Uterus (tissue), 4 donors: ENCODE data around the gene PDZD8. TPM values are rescaled to one million over a fixed set of nuclear protein-coding genes. Genes with fewer than 3 reads are reported as not detected.
"Not testable (repeated sequence)": the region's sequence is repeated elsewhere in the genome, so short reads cannot be mapped to it uniquely, and the experiment has no call there.

Experiments
- DNase-seq, 2 donors: peaks; one replicate each; pipeline ENCODE4 v3.0.0-alpha.2; 2019 to 2020
- H3K27ac ChIP-seq, 2 donors: fragments of 200-600 bp; sonication (generic); 1 replicate in 1 of 2; 2 replicates in 1 of 2; pipeline ENCODE4 v1.5.1; 2016 to 2018
- H3K27me3 ChIP-seq, 2 donors: fragments of 200-600 bp; sonication (generic); one replicate each; pipeline ENCODE4 v1.5.1; 2018 to 2019; ENCODE audit warnings: control low read depth in 1 of 2
- H3K36me3 ChIP-seq, 2 donors: fragments of 200-600 bp; sonication (generic); one replicate each; pipeline ENCODE4 v1.5.1; 2019; ENCODE audit warnings: control low read depth in 1 of 2
- H3K4me1 ChIP-seq, 2 donors: fragments of 200-600 bp; sonication (generic); one replicate each; pipeline ENCODE4 v1.5.1; 2018 to 2019; ENCODE audit warnings: control low read depth in 1 of 2
- H3K4me3 ChIP-seq, 2 donors: fragments of 200-600 bp; sonication (generic); 1 replicate in 1 of 2; 2 replicates in 1 of 2; pipeline ENCODE4 v1.5.1; 2018 to 2019; ENCODE audit warnings: mild to moderate bottlenecking in 1 of 2
- H3K9me3 ChIP-seq, 2 donors: fragments of 200-600 bp; sonication (generic); one replicate each; pipeline ENCODE4 v1.5.1; 2019; ENCODE audit warnings: control low read depth in 1 of 2
- POLR2A ChIP-seq, 2 donors: fragments of 450-650 bp; IDR thresholded peaks; one replicate each; pipeline ENCODE4 v1.6.1; 2016; ENCODE audit warnings: antibody characterized with exemption in 2 of 2, mild to moderate bottlenecking in 1 of 2, moderate library complexity in 1 of 2
- intact Hi-C: fragments of 100-400 bp; cut with DNase I; formaldehyde crosslinking; loops from one replicate; pipeline ENCODE4 v1.15.1; 2023; ENCODE audit warnings: low total_unique reads
- total RNA-seq, 4 donors: library from RNA; depleted of rRNA in 3 of 4; stranded (reverse); fragments of >200 nt in 3 of 4; gene quantifications; one replicate each; pipeline versions ENCODE4 v1.1.0 to v1.2.4, GENCODE V29; 2014 to 2023
- TF ChIP-seq, protein P1 (sequence below), 4 experiments: fragments of 200-600 bp in 2 of 4; fragments of 450-650 bp in 2 of 4; sonication (generic) in 2 of 4; IDR thresholded peaks; one replicate each; pipeline ENCODE4 v1.5.1; 2016 to 2019; ENCODE audit warnings: antibody characterized with exemption in 4 of 4, mild to moderate bottlenecking in 2 of 4, moderate library complexity in 1 of 4
- donor health status: DM: yes; HTN: yes; CAD: no.

The PDZD8 gene
- total RNA-seq, 4 donors from 2014 or later: 13.8 to 44.1 (median 35.6) TPM

DNA sequence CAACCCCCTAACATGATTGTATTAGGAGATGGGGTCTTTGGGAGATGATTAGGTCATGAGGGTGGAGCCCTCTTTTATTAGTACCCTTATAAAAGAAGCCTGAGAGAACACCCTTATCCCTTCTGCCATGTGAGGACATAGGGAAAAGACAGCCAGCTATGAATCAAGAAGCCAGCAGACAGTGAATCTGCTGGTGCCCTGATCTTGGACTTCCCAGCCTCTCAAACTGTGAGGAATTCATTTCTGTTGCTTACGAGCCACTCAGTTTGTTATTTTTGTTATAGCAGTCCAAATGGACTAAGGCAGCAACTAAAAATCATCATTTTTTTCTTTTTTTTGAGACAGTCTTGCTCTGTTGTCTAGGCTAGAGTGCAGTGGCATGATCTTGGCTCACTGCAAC, 74.6 kb downstream of the PDZD8 start:
- no peak overlapping the region for H3K4me3 ChIP-seq
- no peak for TF ChIP-seq POLR2A (IDR thresholded peaks at IDR 0.05)
- TF ChIP-seq, protein P1, sequence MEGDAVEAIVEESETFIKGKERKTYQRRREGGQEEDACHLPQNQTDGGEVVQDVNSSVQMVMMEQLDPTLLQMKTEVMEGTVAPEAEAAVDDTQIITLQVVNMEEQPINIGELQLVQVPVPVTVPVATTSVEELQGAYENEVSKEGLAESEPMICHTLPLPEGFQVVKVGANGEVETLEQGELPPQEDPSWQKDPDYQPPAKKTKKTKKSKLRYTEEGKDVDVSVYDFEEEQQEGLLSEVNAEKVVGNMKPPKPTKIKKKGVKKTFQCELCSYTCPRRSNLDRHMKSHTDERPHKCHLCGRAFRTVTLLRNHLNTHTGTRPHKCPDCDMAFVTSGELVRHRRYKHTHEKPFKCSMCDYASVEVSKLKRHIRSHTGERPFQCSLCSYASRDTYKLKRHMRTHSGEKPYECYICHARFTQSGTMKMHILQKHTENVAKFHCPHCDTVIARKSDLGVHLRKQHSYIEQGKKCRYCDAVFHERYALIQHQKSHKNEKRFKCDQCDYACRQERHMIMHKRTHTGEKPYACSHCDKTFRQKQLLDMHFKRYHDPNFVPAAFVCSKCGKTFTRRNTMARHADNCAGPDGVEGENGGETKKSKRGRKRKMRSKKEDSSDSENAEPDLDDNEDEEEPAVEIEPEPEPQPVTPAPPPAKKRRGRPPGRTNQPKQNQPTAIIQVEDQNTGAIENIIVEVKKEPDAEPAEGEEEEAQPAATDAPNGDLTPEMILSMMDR (IDR thresholded peaks at IDR 0.05): no peak

GRCh38 chr10:117299435-117299834, 75.8 kb downstream of the PDZD8 start:
- H3K4me1 ChIP-seq: no peaks in the 10 kb centered on the region
- H3K9me3 ChIP-seq: peaks cover 0 to 2% of the 10 kb centered on the region in 2 donors
- H3K36me3 ChIP-seq: no peaks in the 10 kb centered on the region
- H3K4me3 ChIP-seq: no peak overlapping the region
- no peak for DNase-seq
- no peak for TF ChIP-seq POLR2A (IDR thresholded peaks at IDR 0.05)
- TF ChIP-seq, protein P1 (IDR thresholded peaks at IDR 0.05): no peak
- intact Hi-C loops: no loop called here
- H3K27me3 ChIP-seq: no peaks in the 10 kb centered on the region
- no peak overlapping the region for H3K27ac ChIP-seq

More for the DNA sequence above, 74.6 kb downstream of the PDZD8 start:
- intact Hi-C loops: no loop called here
- DNase-seq: no peak
- H3K9me3 ChIP-seq: peaks cover 0 to 2% of the 10 kb centered on the region in 2 donors
- H3K4me1 ChIP-seq: no peaks in the 10 kb centered on the region
- no peak overlapping the region for H3K27ac ChIP-seq
- H3K36me3 ChIP-seq: no peaks in the 10 kb centered on the region
- H3K27me3 ChIP-seq: no peaks in the 10 kb centered on the region

DNA sequence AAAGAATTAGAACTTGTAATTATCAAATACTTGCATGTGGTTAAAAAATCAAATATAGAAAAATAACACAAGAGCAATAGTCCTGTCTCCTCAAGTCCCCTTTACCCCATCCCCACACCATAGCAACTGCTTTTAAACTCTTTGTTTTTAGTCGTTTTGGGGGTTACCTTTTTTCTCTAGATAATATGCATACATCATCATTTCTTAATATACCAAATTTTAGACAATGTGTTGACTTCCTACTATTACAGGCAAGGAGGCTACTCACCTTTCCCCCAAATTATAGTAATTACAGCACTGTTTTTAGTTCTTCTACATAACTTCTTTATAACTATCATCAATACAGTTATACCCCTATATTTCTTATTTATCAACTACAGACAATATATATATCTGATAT, 77.0 kb downstream of the PDZD8 start:
- H3K9me3 ChIP-seq: peaks cover 0 to 2% of the 10 kb centered on the region in 2 donors
- TF ChIP-seq POLR2A (IDR thresholded peaks at IDR 0.05): no peak
- TF ChIP-seq, protein P1 (IDR thresholded peaks at IDR 0.05): no peak
- no peaks in the 10 kb centered on the region for H3K27me3 ChIP-seq
- H3K4me3 ChIP-seq: no peak overlapping the region
- no peaks in the 10 kb centered on the region for H3K4me1 ChIP-seq
- no peak for DNase-seq
- H3K36me3 ChIP-seq: no peaks in the 10 kb centered on the region
- no peak overlapping the region for H3K27ac ChIP-seq
- intact Hi-C loops: no loop called here

GRCh38 chr10:117294735-117295134, 80.5 kb downstream of the PDZD8 start:
- H3K27me3 ChIP-seq: no peaks in the 10 kb centered on the region
- peaks cover 0 to 2% of the 10 kb centered on the region in 2 donors for H3K9me3 ChIP-seq
- H3K36me3 ChIP-seq: no peaks in the 10 kb centered on the region
- H3K4me1 ChIP-seq: no peaks in the 10 kb centered on the region
- H3K27ac ChIP-seq: no peak overlapping the region
- no peak for DNase-seq
- intact Hi-C loops: no loop called here
- TF ChIP-seq, protein P1 (IDR thresholded peaks at IDR 0.05): no peak
- no peak for TF ChIP-seq POLR2A (IDR thresholded peaks at IDR 0.05)
- no peak overlapping the region for H3K4me3 ChIP-seq

- H3K9me3 ChIP-seq: no peaks in the 10 kb centered on the region
- H3K27me3 ChIP-seq: no peaks in the 10 kb centered on the region
- intact Hi-C loops: no loop called here
- TF ChIP-seq POLR2A (IDR thresholded peaks at IDR 0.05): no peak
- H3K36me3 ChIP-seq: no peaks in the 10 kb centered on the region
- no peak overlapping the region for H3K27ac ChIP-seq
- H3K4me3 ChIP-seq: no peak overlapping the region
- no peak for DNase-seq
- no peaks in the 10 kb centered on the region for H3K4me1 ChIP-seq
These were observed 81.1 kb downstream of the PDZD8 start for GRCh38 chr10:117294039-117294645.

DNA sequence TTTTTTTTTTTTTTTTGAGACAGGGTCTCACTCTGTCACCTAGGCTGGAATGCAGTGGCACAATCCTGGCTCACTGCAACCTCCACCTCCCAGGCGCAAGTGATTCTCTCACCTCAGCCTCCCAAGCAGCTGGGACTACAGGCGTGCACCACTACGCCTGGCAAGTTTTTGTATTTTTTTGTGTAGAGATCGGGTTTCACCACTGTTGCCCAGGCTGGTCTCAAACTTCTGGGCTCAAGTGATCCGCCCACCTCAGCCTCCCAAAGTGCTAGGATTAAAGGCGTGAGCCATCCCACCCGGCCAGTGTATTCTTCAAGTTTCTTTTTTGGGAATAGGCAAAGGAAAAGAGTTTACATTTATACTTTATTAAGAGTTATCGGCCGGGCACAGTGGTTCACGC, 84.4 kb downstream of the PDZD8 start:
- H3K36me3 ChIP-seq, H3K9me3 ChIP-seq, H3K4me1 ChIP-seq, intact Hi-C loops, DNase-seq, H3K4me3 ChIP-seq, H3K27ac ChIP-seq, H3K27me3 ChIP-seq: not testable (repeated sequence)
